NCI-H1417 treated with DMSO at 0.1 percent for 48 hours (cell line): ENCODE measurements around the gene EID3.
"Not testable (repeated sequence)": the region's sequence is repeated elsewhere in the genome, so short reads cannot be mapped to it uniquely, and the experiment has no call there.

ENCODE experiments used
- DNase-seq: peaks from one replicate; lab custom pipeline; 2025; lab: John Stamatoyannopoulos, UW

EID3 gene

GRCh38 chr12:104290320-104290719 is 13.2 kb upstream of the EID3 start:
- DNase-seq = no peak

- no peak for DNase-seq
These were observed 12.7 kb upstream of the EID3 start for GRCh38 chr12:104290855-104291254.

- no peak for DNase-seq
These were observed 11.5 kb upstream of the EID3 start for GRCh38 chr12:104291867-104292524.

- no peak for DNase-seq
These were observed 10.4 kb upstream of the EID3 start for GRCh38 chr12:104292872-104293794.

GRCh38 chr12:104294158-104294859 is 9.2 kb upstream of the EID3 start:
- not testable (repeated sequence) for DNase-seq

GRCh38 chr12:104294927-104295668 is 8.4 kb upstream of the EID3 start:
- DNase-seq = no peak

GRCh38 chr12:104295954-104296353 is 7.6 kb upstream of the EID3 start:
- no peak for DNase-seq

- DNase-seq = no peak
These were observed 6.8 kb upstream of the EID3 start for GRCh38 chr12:104296718-104297117.

- DNase-seq = no peak
These were observed 5.9 kb upstream of the EID3 start for GRCh38 chr12:104297477-104298113.

- DNase-seq = no peak
These were observed 3.6 kb upstream of the EID3 start for GRCh38 chr12:104299842-104300481.

- DNase-seq = no peak
These were observed 896 bp downstream of the EID3 start for GRCh38 chr12:104304261-104305009.

GRCh38 chr12:104305349-104305748 is 1.8 kb downstream of the EID3 start:
- DNase-seq = no peak

GRCh38 chr12:104306376-104306775 is 2.8 kb downstream of the EID3 start:
- no peak for DNase-seq

- no peak for DNase-seq
These were observed 3.6 kb downstream of the EID3 start for GRCh38 chr12:104306943-104307654.

- no peak for DNase-seq
These were observed 4.1 kb downstream of the EID3 start for GRCh38 chr12:104307655-104308000.

GRCh38 chr12:104309446-104309993 is 6.0 kb downstream of the EID3 start:
- no peak for DNase-seq

GRCh38 chr12:104310751-104311633 is 7.5 kb downstream of the EID3 start:
- DNase-seq = no peak

- DNase-seq = no peak
These were observed 8.7 kb downstream of the EID3 start for GRCh38 chr12:104312202-104312601.
